ENCODE measurements around the gene TRPV4.

DNA sequence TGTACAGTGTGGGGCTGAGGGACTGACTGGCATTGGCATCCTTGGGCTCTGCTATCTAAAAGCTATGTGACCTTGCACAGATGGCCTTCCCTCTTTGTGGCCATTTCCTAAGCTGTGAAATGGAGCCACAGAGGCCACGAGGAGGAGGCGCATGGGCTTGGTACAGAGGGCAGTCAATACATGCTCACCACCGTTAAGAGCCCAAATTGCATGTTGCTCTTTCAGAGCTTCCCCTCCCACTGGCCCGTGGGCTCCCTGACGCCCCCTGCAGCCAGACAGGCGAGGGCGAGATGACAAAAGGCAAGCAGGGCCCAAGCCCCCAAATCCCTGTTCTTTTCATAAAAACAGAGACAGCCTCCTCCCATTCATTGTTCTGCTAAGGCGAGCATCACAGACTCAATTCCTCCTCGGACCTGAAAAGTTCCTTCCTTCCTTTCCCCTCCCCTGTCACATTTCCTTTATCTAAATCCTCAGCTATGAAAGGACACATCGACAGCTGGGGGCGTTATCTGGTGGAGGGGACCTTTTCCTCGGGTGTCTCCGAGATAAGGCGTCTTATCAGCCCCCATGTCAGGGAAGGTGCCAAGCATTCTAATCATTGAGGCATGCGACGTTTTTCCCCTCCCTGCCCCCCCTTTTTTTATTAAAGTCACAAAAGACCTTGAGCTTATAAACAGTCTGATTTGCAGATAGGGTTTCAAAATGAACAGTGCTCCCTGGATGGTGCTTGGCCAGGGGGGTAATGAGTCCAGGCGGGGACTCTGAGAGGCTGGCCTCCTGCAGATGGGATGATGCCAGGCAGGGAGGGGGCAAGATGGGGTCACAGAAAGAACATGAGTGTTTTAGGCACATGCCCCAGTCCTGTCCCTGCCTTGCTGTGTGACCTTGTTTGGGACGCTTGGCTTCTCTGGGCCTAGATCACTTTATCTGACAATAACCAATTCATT, 93.2 kb downstream of the TRPV4 start:
- no peak for TF ChIP-seq POLR2A (IDR thresholded peaks at IDR 0.05)
- TF ChIP-seq, protein P1, sequence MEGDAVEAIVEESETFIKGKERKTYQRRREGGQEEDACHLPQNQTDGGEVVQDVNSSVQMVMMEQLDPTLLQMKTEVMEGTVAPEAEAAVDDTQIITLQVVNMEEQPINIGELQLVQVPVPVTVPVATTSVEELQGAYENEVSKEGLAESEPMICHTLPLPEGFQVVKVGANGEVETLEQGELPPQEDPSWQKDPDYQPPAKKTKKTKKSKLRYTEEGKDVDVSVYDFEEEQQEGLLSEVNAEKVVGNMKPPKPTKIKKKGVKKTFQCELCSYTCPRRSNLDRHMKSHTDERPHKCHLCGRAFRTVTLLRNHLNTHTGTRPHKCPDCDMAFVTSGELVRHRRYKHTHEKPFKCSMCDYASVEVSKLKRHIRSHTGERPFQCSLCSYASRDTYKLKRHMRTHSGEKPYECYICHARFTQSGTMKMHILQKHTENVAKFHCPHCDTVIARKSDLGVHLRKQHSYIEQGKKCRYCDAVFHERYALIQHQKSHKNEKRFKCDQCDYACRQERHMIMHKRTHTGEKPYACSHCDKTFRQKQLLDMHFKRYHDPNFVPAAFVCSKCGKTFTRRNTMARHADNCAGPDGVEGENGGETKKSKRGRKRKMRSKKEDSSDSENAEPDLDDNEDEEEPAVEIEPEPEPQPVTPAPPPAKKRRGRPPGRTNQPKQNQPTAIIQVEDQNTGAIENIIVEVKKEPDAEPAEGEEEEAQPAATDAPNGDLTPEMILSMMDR (IDR thresholded peaks at IDR 0.05) = no peak
